H1 (cell line): ENCODE data around the gene ZNF667. TPM values are rescaled to one million over a fixed set of nuclear protein-coding genes. Genes with fewer than 3 reads are reported as not detected.

Experiments
- polyA plus RNA-seq, 7 experiments: library from polyadenylated mRNA; depleted of rRNA in 3 of 7; stranded (reverse) in 5 of 7; unstranded in 2 of 7; fragments of >200 nt in 5 of 7; fragments of 200-250 nt in 2 of 7; gene quantifications; 1 replicate in 5 of 7; 2 replicates in 1 of 7; 4 replicates in 1 of 7; pipeline versions ENCODE4 v1.2.1 to v1.2.3, GENCODE V29; 2011 to 2013; ENCODE audit warnings: missing spikeins in 2 of 7, mixed read lengths in 2 of 7
- total RNA-seq: library from RNA; stranded (reverse); fragmentation: NEBNext Ultra II Directional; extraction: Animal tissue kit (Norgen Biotek cat#: 25700); gene quantifications from 2 replicates; pipeline ENCODE4 v1.2.1, GENCODE V29; 2021

ZNF667 gene
- total and polyA plus RNA-seq, 2 of the 8 experiments (the other 6 are each of a cell fraction or from before 2014, with no cell fraction given) = 4.4 to 10.7 TPM

Other genes with a start within 250 kb of the ZNF667 start
- not detected in 2 replicates for gene EDDM13, start 204.6 kb downstream of the ZNF667 start, total RNA-seq
- gene EDDM13, start 204.6 kb downstream of the ZNF667 start, polyA plus RNA-seq (2011; rRNA removed) = not detected in 2 replicates
- 11.0 and 15.0 TPM in 2 replicates for gene ZSCAN5A, start 162.5 kb downstream of the ZNF667 start, total RNA-seq
- 8.6 and 12.4 TPM in 2 replicates for gene ZSCAN5A, start 162.5 kb downstream of the ZNF667 start, polyA plus RNA-seq (2011; rRNA removed)
- gene ZNF582, start 83.8 kb downstream of the ZNF667 start, total RNA-seq = 3.8 and 5.8 TPM in 2 replicates
- gene ZNF582, start 83.8 kb downstream of the ZNF667 start, polyA plus RNA-seq (2011; rRNA removed) = 2.4 and 3.8 TPM in 2 replicates
- gene ZNF583, start 73.0 kb downstream of the ZNF667 start, total RNA-seq = 2.6 and 2.8 TPM in 2 replicates
- 0.24 and 0.48 TPM in 2 replicates for gene ZNF583, start 73.0 kb downstream of the ZNF667 start, polyA plus RNA-seq (2011; rRNA removed)
- gene ZNF471, start 30.5 kb upstream of the ZNF667 start, total RNA-seq = 0.42 and 0.74 TPM in 2 replicates
- gene ZNF471, start 30.5 kb upstream of the ZNF667 start, polyA plus RNA-seq (2011; rRNA removed) = 0.46 and 0.73 TPM in 2 replicates
- 4.5 and 5.2 TPM in 2 replicates for gene ZFP28, start 61.6 kb upstream of the ZNF667 start, total RNA-seq
- 1.3 and 1.6 TPM in 2 replicates for gene ZFP28, start 61.6 kb upstream of the ZNF667 start, polyA plus RNA-seq (2011; rRNA removed)
- gene ZNF470, start 90.1 kb upstream of the ZNF667 start, total RNA-seq = 6.8 and 8.8 TPM in 2 replicates
- gene ZNF470, start 90.1 kb upstream of the ZNF667 start, polyA plus RNA-seq (2011; rRNA removed) = 1.9 and 2.0 TPM in 2 replicates
- 8.1 and 8.2 TPM in 2 replicates for gene ZNF71, start 118.0 kb upstream of the ZNF667 start, total RNA-seq
- gene ZNF71, start 118.0 kb upstream of the ZNF667 start, polyA plus RNA-seq (2011; rRNA removed) = 12.4 and 13.4 TPM in 2 replicates
- not detected in 2 replicates for gene SMIM17, start 165.8 kb upstream of the ZNF667 start, total RNA-seq
- gene SMIM17, start 165.8 kb upstream of the ZNF667 start, polyA plus RNA-seq (2011; rRNA removed) = 0.06 TPM in 1 of 2 replicates, not detected in the other
- 1.8 and 2.2 TPM in 2 replicates for gene ZNF835, start 194.4 kb upstream of the ZNF667 start, total RNA-seq
- gene ZNF835, start 194.4 kb upstream of the ZNF667 start, polyA plus RNA-seq (2011; rRNA removed) = 0.02 and 0.05 TPM in 2 replicates